Germinal center (tissue), 1 donor: ENCODE data around the gene ARL6IP4.
"Not testable (repeated sequence)": the region's sequence is repeated elsewhere in the genome, so short reads cannot be mapped to it uniquely, and the experiment has no call there.

Experiments used
- DNase-seq: peaks from one replicate; pipeline ENCODE4 v3.0.0; 2012; ENCODE audit warnings: mixed read lengths, low spot score

ARL6IP4 gene

DNA sequence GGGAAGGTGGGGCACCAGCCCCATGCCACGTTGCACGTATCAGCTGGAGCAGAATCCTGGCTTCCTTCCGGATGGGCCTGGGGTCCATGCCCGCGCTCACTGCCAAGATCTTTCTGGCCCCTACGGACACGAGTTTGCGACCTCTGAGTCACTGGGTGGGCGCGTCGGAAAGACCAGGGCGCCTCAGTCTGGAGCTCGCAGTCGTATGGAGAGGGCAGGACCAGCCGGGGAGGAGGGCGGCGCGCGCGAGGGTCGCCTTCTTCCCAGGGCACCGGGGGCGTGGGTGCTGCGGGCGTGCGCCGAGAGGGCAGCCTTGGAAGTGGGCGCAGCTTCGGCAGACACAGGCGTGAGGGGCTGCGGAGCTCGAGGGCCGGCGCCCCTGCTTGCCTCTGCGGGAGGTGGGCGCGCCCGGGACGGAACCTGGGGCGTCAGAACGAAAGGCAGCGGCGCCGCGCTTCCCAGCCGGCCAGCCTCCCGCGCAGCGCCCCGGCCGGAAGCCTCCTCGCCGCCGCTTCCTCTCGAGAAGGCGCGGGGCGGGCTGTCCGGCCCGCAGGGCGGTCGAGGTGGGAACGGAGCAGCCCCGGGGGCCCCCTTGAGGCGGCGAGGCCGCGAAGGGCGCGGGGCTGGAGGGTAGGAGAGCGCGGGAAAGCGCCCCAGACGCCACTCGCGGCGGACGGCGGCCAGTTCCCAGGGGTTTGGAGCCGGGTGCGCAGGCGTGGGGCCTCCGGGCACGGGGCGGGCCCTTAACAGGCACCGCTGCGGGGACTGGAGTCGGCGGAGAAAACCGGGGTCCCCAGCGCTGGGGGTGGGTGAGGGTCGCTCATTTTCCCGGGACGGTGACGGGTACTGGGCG, at the start of gene ARL6IP4:
TSS of gene ARL6IP4 (plus strand) at position 499 of the 853 bp plus-strand sequence. CDS start 459 bp downstream, outside the sequence.
- DNase-seq = peak; percentile 78

DNA sequence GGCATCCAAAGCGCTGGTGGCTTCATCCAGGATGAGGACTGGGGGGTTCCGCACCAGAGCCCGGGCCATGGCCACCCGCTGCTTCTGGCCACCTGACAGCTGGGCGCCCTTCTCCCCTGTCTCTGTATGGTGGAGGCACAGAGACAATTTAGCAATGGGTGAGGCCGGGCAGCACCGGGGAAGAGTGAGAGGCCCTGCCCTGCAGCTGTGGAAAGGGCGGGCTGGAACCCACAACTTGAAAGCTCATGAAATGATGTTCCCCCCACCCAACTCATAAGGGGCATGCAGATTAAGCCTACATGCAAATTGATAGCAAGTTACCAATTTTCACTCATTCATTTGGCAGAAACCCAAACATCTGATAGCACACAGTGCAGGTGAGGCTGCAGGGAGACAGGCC, 48.3 kb upstream of the ARL6IP4 start:
- DNase-seq = no peak

DNA sequence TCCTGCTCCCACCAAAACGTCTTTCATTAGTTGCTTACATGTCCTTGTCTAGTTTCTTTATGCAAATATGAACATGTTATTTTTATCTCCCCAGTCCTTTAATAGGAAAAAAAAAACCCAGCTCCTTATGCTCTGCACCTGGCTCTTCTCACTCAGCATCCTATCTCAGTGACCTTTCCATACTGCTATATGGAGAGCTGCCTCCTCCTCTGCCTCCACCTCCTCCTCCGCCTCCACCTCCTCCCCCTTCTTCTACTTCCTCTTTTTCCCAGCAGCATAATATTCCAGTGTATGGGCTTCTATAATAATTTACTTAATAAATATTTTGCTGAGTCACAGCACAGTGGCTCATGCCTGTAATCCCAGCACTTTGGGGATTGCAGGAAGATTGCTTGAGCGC, 45.8 kb upstream of the ARL6IP4 start:
- no peak for DNase-seq

DNA sequence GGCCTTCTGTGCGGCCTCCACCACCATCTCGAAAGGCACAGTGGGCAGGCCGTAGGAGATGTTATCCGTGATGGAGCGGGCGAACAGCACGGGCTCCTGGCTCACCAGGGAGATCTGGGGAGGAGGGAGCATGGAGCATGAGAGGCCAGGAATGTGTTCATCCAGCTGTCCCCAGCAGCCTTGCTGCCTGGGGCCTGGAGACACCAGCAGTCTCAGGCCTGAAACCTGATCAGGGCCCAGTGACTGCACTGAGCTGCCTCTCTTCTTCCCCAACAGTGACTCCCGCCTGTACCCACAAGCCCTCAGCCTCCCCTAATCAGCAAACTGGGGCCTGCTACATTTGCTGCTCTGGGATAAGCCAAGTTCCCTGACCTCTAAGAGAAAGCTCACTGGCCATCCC, 45.2 kb upstream of the ARL6IP4 start:
- DNase-seq = no peak

DNA sequence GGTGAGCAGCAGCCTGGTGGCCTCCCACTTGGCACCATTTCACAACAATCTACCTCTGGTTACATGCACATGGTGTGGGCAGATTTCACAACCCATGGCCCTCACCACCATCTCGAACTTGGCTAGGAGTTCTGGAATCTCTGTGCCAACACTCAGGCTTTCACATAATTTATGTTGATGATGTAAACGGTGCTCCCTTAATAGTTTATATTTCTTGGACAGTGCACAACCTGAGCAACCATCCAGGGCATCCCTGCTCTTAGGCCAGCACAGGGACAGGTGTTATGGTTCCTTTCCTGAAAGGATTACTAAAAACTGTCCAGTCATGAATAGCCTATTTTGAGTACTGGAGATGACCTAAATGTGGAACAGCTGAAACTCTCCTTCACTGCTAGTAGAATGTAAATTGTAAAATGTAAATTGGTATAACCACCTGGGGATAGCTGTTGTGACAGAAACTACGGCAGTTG, 42.8 kb upstream of the ARL6IP4 start:
- DNase-seq = no peak

DNA sequence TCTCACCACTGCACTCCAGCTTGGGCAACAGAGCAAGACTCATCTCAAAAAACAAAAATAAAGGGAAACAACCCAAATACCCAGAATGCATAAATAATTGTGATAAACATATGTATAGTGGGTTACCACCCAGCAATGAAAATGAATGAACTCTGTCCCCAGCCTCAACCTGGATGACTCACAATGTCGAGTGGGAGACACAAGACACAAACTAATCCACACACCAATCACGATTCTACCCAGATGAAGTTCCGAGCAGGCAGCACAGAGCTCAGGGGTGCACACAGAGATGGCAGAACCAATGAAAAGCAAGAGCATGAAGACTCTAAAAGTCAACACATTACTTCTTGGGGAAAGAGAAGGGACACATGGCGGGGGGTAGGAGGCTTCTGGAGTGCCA, 41.4 kb upstream of the ARL6IP4 start:
- DNase-seq = no peak

DNA sequence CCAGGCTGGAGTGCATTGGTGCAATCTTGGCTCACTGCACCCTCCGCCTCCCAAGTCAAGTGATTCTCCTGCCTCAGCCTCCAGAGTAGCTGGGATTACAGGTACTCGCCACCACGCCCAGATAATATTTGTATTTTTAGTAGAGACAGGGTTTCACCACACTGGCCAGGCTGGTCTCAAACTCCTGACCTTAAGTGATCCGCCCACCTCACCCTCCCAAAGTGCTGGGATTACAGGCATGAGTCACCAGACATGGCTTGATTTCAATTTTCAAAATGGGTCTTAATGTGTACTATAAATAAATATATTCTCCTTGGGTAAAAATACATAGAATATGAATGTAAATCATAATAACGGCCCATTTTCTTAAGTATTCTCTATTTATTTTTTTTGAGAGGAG, 39.1 kb upstream of the ARL6IP4 start:
- DNase-seq = not testable (repeated sequence)

DNA sequence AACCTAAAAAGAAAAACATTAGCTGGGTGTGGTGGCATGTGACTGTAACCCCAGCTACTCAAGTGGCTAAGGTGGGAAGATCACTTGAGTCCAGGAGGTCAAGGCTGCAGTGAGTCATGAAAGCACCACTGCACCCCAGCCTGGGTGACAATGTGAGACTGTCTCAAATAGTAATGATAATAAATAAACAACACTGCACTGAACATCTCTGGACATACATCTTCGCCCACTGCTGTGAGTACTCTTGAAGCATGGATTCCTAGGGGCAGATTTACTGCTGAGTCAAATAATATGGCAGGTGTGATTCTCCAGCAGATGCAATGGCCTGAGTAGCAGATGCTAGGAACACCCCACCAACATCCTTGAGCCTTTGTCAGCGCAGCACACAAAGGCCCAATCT, 37.8 kb upstream of the ARL6IP4 start:
- no peak for DNase-seq

DNA sequence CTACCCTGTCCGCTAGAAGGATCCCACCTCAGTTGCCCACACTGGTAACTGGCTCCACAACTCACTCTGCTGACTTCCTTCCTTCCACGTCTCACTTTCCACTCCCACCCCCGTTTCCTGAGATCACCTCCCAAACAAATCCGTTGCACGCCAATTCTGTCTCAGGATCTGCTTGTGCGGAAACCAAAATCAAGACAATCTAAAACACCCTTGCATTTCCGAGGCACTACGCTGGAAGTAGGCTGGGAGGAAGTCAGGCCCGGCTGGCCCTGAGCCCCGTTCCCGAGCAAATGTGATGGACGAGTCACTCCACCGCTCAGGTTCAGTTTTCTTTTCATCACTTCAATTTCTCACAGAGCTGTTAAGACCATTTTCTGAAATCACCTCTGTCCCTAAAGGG, 37.3 kb upstream of the ARL6IP4 start:
- DNase-seq = no peak

DNA sequence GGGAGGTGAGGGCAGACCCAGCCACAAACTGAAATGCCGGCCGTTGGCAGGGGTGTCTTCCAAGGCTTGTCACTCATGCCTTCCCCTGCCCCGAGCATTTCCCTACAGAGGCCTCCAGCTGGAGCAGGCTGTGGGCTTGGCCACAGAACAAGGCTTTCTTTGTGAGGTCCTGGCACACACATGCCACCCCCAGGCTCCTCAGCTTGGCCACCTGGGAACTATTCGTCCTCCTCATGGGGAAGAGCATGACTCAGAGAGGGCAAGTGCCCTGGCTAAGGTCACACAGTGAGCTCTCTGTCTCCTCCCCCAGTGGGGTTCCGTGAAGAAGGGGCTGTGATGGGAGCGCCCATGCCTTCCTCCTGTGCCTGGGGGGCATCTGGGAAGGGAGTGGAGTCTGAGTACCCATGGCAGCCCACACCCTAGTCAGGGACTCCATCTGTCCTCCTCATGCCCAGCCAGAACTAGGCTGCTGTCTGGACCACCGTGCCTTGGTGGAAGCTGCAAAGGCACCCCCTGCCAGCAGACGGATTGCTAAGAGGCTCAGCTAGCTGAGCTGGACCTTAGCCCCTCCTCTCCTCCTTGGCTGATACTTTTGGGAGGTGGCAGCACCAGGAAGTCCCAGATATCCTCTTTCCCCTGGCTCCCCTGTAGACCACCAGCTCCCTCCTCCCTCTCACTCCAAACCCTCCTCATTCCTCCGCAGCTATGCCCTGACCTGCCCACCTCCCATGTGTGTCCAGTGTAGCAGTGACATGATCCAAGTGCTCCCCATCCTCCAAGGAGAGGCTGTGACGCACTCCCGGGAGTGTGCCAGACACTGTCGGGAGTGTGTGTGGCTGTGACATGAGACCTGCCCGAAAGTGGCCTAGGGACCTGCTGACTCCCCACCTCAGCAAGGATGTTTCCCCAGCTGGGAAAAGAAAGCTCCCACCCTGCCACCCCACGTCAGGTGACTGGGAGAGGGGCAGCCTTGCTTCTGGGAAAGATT, 35.6 kb upstream of the ARL6IP4 start:
- no peak for DNase-seq

DNA sequence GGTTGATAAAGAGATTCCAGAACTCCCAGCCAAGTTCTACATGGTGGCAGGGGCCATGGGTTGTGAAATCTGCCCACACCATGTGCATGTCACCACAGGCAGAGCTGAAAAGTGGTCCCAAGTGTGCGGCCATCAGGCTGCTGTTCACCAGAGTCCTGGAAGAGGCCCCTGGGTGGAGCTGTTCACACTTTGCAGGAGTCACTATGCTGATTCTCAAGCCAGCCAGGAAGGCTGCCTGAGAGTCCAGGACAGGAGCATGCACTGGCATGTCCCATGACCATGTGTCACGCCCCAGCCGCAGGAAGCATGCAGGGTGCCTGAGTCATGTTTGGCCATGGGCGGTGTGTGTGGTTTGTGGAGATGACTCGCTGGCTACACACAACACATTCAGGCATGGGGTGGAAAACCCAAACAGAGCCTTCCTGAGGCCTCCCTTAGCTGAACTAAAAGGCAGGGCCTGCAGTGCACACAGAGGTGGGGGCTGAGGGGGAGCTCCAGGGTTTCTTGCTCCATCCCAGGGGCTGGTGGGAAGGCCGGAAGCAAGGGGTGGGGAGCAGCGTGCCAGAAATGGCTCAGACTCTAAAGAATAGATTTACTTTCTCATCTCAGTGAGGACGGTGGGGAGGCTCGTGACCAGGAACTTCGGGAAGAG, 33.7 kb upstream of the ARL6IP4 start:
- DNase-seq = no peak

DNA sequence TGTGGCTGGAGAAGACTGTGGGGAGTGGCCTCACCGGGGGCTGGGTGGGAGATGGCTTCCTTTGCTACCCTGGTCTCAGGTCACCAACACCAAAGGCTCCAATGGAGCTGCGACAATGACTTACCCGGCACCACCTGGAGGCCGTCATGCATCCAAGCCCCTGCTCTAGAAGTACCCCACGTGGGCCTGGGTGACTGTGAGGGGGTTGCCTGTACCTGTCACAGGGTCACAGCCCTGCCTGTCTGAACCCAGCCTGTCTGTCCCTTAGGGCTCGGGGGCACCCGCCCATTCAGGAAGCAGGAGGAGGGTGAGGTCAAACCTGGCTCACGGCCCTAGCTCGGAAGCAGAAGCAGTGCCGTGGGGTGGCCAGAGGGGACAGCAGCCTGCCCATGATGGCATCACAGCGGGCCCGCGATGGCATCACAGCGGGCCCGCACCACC, 33.1 kb upstream of the ARL6IP4 start:
- no peak for DNase-seq

DNA sequence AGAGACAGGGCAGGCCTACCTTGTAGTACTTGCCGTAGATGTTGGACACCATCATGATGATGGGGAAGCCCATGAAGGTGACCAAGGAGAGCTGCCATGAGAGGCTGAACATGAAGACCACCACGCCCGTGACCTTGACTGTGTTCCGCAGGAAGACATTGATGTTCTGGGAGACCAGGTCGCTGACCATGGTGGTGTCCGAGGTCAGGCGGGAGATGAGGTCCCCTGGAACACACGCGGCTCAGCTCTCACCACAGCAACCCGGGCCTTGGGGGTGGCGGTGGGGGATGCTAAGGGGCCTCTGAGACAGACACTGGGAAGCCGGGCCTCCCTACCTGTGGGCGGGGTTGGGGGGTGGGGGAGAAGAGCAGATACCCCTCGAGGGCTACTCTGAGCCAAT, 31.9 kb upstream of the ARL6IP4 start:
- DNase-seq = no peak

DNA sequence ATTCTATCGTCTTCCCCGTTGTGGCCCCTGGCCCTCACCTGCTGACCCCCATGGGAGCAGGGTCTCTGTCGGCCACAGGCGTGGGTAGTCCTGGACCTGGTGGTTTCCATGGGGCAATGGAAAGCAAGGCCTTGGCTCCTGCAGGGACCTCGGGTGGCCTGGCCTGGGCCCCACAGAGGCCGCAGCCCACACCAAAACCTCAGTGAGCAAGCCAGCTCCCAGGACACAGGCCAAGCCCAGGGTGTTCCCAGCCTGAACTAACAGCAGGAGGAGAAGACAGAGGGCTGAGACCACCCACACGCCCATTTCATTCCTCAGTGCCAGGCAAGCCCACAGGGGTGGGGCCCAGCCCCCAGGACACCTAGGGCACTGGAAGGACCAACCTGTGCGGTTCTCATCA, 31.1 kb upstream of the ARL6IP4 start:
- no peak for DNase-seq

DNA sequence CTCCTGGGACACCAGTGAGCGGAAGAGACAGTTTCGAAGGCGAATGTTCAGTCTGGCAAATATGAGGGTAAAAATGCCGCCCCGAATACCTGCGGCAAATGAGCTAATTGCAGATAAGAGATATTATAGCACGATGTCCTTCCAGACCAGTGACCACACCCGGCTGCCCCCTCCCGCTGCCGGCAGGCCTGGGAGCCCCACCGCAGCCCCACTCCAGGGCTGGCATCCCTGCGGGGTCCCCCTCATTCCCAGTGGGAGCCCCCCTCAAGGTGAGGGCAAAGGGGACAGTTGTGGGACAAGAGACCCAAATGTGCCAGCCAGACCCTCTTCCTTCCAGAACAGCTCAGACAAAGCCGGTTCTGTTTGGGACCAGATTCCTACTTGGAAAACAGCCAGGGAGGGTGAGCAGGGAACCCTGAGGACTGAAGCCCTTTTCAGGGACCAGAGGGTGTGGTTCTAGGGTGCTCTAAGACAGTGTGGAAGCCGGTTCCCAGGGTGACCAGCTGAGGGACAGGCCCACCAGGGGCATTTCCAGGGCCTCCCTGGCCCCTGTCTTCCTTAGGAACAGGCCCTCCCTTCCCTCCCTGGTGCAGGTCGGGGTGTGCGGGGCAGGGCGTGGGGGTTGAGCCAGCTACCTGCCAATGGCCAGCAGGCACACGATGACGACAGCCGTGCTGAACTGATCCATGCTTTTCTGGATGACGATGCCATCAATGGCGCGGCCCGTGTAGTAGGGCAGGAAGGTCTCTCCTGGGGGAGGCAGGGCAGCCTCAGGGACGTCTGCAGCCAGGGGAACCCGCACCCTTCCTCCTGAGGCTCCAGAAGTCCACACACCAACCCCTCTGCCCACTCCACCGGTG, 30.4 kb upstream of the ARL6IP4 start:
- no peak for DNase-seq

DNA sequence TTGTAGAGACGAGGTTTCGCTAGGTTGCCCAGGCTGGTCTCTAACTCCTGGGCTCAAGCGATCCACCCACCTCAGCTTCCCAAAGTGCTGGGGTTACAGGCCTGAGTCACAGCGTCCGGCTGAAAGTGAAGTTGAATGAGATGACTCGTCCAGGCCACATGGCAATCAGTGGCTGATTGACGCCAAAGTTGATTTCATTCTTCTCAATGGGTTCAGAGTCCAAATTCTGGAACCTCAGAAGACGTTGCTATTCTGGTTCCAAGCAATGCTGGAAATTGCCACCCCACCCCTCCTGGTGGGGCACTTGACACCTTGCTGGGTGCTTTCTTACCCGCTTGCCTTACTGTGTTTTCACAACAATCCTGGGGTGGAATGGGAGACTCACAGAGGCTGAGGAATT, 29.1 kb upstream of the ARL6IP4 start:
- no peak for DNase-seq

DNA sequence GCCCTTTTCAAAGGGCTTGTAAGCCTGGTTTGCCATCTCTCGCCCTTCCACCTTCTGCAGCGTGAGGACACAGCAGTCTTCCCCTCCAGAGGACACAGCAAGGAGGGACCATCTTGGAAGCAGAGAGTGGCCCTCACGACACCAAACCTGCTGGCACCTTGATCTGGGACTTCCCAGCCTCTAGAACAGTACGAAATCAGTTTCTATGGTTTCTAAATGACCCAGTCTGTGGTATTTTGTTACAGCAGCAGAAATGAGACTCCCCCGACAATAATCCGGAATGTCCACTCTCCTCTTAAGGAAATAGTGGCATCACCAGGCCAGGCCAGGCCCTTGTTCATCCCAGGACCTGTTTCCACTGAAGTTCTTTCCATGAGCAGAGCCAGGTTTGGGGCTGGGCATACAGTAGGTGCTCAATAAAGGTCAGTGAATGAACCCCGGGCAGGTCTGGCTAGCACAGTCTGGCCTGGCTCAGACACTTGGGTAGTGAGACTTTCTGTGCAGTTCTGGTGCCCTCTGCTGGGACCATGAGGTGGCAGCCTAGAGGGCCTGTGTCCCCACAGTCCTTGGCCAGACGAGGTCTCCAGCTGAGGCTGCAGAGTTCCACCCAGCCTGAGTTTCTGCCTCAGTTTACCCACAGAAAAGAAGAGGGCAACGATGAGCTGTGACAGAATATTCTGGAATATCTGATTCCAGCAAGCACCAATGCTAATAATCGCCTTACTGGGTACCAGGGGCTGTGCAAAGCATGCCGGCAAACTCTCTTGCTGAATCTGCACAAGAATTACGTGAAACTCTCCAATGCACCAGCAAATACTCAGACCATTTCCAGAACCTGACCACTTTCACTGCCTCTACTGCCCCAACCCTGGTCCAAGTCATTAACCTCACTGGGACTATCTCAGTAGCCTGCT, 28.2 kb upstream of the ARL6IP4 start:
- peak; percentile 78 for DNase-seq

DNA sequence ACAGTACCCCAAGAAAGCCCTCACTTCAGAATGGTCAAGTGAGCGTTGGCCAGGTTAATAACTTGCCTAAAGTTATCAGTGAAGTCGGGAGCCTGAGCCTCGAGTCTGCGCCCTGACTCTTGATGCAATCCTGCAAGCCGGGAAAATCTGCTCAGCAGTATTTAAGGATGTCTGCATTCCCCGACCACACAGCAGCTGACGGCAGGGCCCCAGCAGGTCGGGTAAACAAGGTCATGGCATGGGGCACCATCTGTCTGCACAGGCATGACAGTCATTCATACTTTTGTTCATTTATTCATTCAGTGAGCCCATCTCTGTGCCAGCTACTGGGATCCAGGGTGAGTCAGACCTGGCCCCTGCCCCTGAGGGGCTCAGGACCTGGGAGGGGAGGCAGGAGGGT, 25.3 kb upstream of the ARL6IP4 start:
- DNase-seq = no peak

DNA sequence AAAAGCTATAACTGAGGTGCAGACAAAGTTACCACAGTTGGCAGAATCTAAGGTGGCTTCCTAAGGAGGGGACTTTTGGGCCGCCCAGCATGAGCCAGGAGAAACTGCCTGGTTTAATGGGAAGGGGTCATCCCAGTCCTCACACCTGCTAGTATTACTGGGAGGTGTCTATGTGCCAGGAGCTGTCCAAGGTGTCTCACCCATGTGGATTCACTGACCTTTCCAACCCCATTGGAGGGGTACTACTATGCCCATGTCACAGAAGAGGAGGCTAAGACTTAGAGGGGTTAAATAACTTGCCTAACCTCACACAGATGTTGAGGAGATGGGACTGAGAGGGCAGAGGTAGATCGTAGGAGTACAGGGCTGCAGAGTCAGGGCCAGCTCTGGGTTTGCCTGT, 24.4 kb upstream of the ARL6IP4 start:
- DNase-seq = no peak

DNA sequence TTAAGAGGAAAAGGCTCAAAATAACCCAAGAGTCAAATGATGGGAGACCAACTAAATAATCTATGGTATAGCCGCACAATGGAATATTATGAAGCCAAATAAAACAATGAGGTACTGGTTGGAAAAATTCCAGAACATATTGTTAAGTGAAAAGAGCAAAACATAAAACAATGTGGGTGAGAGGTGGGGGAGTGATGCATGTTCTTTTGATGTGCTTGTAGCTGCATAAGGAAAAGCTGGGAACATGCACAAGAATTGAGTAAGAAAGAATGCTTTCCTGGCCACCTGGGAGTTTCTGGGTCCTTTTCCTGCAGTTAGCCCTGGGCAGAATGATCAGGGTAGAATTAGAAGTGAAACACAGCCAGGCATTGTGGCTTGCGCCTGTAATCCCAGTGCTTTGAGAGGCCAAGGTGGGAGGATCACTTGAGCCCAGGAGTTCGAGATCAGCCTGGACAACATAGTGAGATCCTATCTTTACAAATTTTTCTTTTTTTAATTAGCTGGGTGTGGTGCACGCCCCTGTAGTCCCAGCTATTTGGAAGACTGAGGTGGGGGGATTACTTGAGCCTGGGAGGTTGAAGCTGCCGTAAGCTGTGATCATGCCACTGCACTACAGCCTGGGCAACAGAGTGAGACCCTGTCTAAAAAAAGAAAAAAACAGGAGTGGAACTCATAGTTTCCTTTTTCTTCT, 22.1 kb upstream of the ARL6IP4 start:
- DNase-seq = no peak
